Measurements from ENCODE around the gene CAPRIN2.

CAPRIN2 gene

GRCh38 chr12:30696486-30696885 lies 58.3 kb downstream of the CAPRIN2 start:
- no peak for DNase-seq

GRCh38 chr12:30696103-30696408 lies 58.7 kb downstream of the CAPRIN2 start:
- DNase-seq: no peak

GRCh38 chr12:30695199-30696102 lies 59.3 kb downstream of the CAPRIN2 start, which contains the start of gene IPO8:
TSS of gene IPO8 (minus strand) at chr12:30695869. CDS start at chr12:30695647, 222 bp downstream.
- DNase-seq: peak; percentile 68

- peak; percentile 11 for DNase-seq
These were observed 60.1 kb downstream of the CAPRIN2 start for GRCh38 chr12:30694412-30695198.

GRCh38 chr12:30692470-30692869 lies 62.3 kb downstream of the CAPRIN2 start:
- no peak for DNase-seq

GRCh38 chr12:30691122-30691879 lies 63.5 kb downstream of the CAPRIN2 start:
- no peak for DNase-seq

GRCh38 chr12:30687265-30687986 lies 67.3 kb downstream of the CAPRIN2 start:
- no peak for DNase-seq

GRCh38 chr12:30679241-30679640 lies 75.5 kb downstream of the CAPRIN2 start:
- DNase-seq: no peak

- no peak for DNase-seq
These were observed 76.5 kb downstream of the CAPRIN2 start for GRCh38 chr12:30678221-30678620.

- no peak for DNase-seq
These were observed 93.5 kb downstream of the CAPRIN2 start for GRCh38 chr12:30661210-30661609.

Measured in COR-L47 (cell line).